Astrocyte of the spinal cord (primary cell): Measurements from ENCODE around the gene FOXD2.

Experiments
- DNase-seq: peaks from one replicate; pipeline ENCODE4 v3.0.0; 2011; ENCODE audit warnings: low read depth, low spot score
- H3K4me3 ChIP-seq: 2 replicates; pipeline ENCODE4 v1.5.1; 2011; ENCODE audit warnings: low read depth, mild to moderate bottlenecking, low read length, moderate library complexity
- in situ Hi-C: cut with HindIII; loops from 2 replicates; pipeline ENCODE4 v1.10.0; 2017; ENCODE audit warnings: low sequenced_read_pairs
- TF ChIP-seq, protein P1 (sequence below): IDR thresholded peaks from 2 replicates; pipeline ENCODE4 v1.5.1; 2012; ENCODE audit warnings: low read depth, mild to moderate bottlenecking, low read length, inconsistent platforms

Gene FOXD2

GRCh38 chr1:47437447-47438164, at the start of gene FOXD2:
Gene FOXD2, plus strand, starts transcription at chr1:47438044. Its CDS starts 92 bp downstream, at chr1:47438136.
- DNase-seq: peak; percentile 68
- in situ Hi-C loops: no loop called here
- peak within 1 kb of the TSS; percentile 53 for H3K4me3 ChIP-seq
- TF ChIP-seq, protein P1, sequence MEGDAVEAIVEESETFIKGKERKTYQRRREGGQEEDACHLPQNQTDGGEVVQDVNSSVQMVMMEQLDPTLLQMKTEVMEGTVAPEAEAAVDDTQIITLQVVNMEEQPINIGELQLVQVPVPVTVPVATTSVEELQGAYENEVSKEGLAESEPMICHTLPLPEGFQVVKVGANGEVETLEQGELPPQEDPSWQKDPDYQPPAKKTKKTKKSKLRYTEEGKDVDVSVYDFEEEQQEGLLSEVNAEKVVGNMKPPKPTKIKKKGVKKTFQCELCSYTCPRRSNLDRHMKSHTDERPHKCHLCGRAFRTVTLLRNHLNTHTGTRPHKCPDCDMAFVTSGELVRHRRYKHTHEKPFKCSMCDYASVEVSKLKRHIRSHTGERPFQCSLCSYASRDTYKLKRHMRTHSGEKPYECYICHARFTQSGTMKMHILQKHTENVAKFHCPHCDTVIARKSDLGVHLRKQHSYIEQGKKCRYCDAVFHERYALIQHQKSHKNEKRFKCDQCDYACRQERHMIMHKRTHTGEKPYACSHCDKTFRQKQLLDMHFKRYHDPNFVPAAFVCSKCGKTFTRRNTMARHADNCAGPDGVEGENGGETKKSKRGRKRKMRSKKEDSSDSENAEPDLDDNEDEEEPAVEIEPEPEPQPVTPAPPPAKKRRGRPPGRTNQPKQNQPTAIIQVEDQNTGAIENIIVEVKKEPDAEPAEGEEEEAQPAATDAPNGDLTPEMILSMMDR: peak; percentile 63

DNA sequence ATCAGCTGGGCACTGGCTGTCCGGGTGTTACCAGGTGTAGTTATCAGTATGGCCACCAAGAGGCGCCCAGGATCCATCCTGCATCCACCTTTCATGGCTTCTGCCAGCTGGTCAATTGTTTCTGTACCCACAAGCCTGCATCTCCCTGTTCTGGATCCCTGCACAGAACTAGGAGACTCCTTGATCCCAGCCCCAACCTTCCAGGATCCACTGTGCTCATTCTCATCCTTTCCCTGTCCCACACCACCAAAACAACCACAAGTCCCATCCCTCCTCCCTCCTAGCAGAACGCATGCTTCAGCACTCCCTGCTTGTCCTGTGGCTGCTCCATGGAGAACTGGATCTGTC, 49.0 kb upstream of the FOXD2 start:
- DNase-seq: peak; percentile 50
- TF ChIP-seq, protein P1: peak; percentile 83
- in situ Hi-C loops: no loop called here
- H3K4me3 ChIP-seq: no peak overlapping the region

- in situ Hi-C loops: no loop called here
Measured at GRCh38 chr1:47389731-47390130, 48.1 kb upstream of the FOXD2 start.

GRCh38 chr1:47390843-47391242, 47.0 kb upstream of the FOXD2 start:
- in situ Hi-C loops: no loop called here

More at GRCh38 chr1:47389731-47390130, 48.1 kb upstream of the FOXD2 start:
- no peak for DNase-seq
- TF ChIP-seq, protein P1: no peak
- no peak overlapping the region for H3K4me3 ChIP-seq

DNA sequence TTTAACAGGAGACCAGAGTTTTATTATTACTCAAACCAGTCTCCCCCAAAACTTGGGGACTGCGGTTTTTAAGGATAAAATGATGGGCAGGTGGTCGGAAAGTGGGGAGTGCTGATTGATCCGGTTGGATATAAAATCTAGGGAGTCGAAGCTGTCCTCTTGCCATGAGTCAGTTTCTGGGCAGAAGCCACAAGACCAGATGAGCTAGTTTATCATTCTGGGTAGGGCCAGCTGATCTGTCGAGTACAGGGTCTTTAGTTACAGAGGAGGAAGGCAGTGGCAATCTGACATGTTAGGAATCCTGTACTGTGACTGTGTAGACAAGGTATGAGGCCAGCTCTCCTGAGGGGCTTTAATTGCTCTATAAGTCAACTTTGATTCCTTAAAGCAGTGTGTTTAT, 44.7 kb upstream of the FOXD2 start:
- DNase-seq: no peak
- in situ Hi-C loops: no loop called here
- TF ChIP-seq, protein P1: no peak
- no peak overlapping the region for H3K4me3 ChIP-seq

More at GRCh38 chr1:47390843-47391242, 47.0 kb upstream of the FOXD2 start:
- TF ChIP-seq, protein P1: no peak
- no peak for DNase-seq
- H3K4me3 ChIP-seq: no peak overlapping the region

DNA sequence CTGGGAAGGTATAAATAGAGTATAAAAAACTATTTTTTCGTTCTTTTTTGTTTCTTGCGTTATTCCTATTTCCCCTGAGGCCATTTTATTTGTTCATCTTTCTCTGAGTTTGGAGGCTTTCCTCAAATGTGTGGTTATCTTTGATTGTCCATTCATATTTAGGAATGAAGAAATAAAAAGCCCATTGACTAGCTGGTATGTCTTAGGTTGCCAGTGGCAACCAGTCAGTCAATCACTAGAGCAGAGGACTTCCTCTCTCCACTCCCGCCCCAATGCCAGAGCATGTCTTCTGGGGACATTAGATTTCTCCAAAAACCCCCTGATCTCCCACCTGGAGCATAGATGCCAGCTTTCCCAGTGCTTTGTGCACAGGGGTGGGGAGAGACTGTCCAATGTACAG, 42.4 kb upstream of the FOXD2 start:
- DNase-seq: no peak
- in situ Hi-C loops: no loop called here
- TF ChIP-seq, protein P1: no peak
- no peak overlapping the region for H3K4me3 ChIP-seq
